OCI-LY1 (cell line): Measurements from ENCODE around the gene CLDN19.

Experiments
- H2AFZ ChIP-seq: fragments of 200-600 bp; sonication (generic), shearing (Covaris generic); 2 replicates; pipeline ENCODE4 v1.6.0; 2014; ENCODE audit warnings: antibody characterized with exemption, mild to moderate bottlenecking, low read length
- H3F3A ChIP-seq: fragments of 200-600 bp; sonication (generic), shearing (Covaris generic); 2 replicates; pipeline ENCODE4 v1.6.0; 2014; ENCODE audit warnings: mild to moderate bottlenecking, antibody characterized with exemption, low read length, moderate library complexity; ENCODE audit not compliant: insufficient read depth
- H3K27ac ChIP-seq: fragments of 200-600 bp; sonication (generic); 2 replicates; pipeline ENCODE4 v1.5.1; 2014; ENCODE audit warnings: low read length, mixed run types, mild to moderate bottlenecking, low read depth; ENCODE audit not compliant: poor library complexity, severe bottlenecking
- H3K27me3 ChIP-seq: fragments of 200-600 bp; sonication (generic); 2 replicates; pipeline ENCODE4 v1.6.0; 2014; ENCODE audit warnings: antibody characterized with exemption, mild to moderate bottlenecking, low read length, moderate library complexity; ENCODE audit not compliant: insufficient read depth
- H3K36me3 ChIP-seq: fragments of 200-600 bp; sonication (generic); 2 replicates; pipeline ENCODE4 v1.6.1; 2014; ENCODE audit warnings: mild to moderate bottlenecking, antibody characterized with exemption, low read length, moderate library complexity, mixed read lengths; ENCODE audit not compliant: insufficient read depth
- H3K4me1 ChIP-seq: fragments of 200-600 bp; sonication (generic); 2 replicates; pipeline ENCODE4 v1.5.1; 2014; ENCODE audit warnings: mild to moderate bottlenecking, low read length, moderate library complexity; ENCODE audit not compliant: insufficient read depth, severe bottlenecking
- H3K4me2 ChIP-seq: fragments of 200-600 bp; sonication (generic), shearing (Covaris generic); 2 replicates; pipeline ENCODE4 v1.6.1; 2014; ENCODE audit warnings: low read length
- H3K4me3 ChIP-seq: fragments of 200-600 bp; sonication (generic); 2 replicates; pipeline ENCODE4 v1.5.1; 2014; ENCODE audit warnings: low read length, low read depth, mild to moderate bottlenecking, mixed read lengths; ENCODE audit not compliant: poor library complexity, severe bottlenecking
- H3K79me2 ChIP-seq: fragments of 200-600 bp; shearing (Covaris generic); 2 replicates; pipeline ENCODE4 v1.6.1; 2016; ENCODE audit warnings: mixed run types, low read length, mixed read lengths; ENCODE audit not compliant: insufficient read depth
- H3K9ac ChIP-seq: fragments of 200-600 bp; sonication (generic), shearing (Covaris generic); 2 replicates; pipeline ENCODE4 v1.6.1; 2014; ENCODE audit warnings: mild to moderate bottlenecking, low read length, mixed read lengths
- H3K9me2 ChIP-seq: fragments of 200-600 bp; sonication (generic), shearing (Covaris generic); 2 replicates; pipeline ENCODE4 v1.6.1; 2014; ENCODE audit warnings: low read depth, mild to moderate bottlenecking, low read length, mixed read lengths
- H3K9me3 ChIP-seq: fragments of 200-600 bp; shearing (Covaris generic); 2 replicates; pipeline ENCODE4 v1.6.1; 2014; ENCODE audit warnings: low read length, mixed read lengths
- H4K20me1 ChIP-seq: fragments of 200-600 bp; sonication (generic), shearing (Covaris generic); 2 replicates; pipeline ENCODE4 v1.6.0; 2016; ENCODE audit warnings: mild to moderate bottlenecking, low read length; ENCODE audit not compliant: insufficient read depth
- EZH2 ChIP-seq: fragments of 200-600 bp; sonication (generic), shearing (Covaris generic); IDR thresholded peaks from 2 replicates; pipeline ENCODE4 v1.8.0; 2017; ENCODE audit warnings: borderline replicate concordance, mixed run types, mild to moderate bottlenecking, antibody characterized with exemption, low read length, moderate library complexity, mixed read lengths
- TF ChIP-seq, protein P1 (sequence below): fragments of 200-600 bp; sonication (generic), shearing (Covaris generic); IDR thresholded peaks from 2 replicates; pipeline ENCODE4 v1.5.1; 2017; ENCODE audit warnings: mild to moderate bottlenecking, antibody characterized with exemption, low read length, moderate library complexity, mixed read lengths

The CLDN19 gene

GRCh38 chr1:42784946-42785693, 45.1 kb upstream of the CLDN19 start, which contains the start of gene TMEM269:
TSS of gene TMEM269 (plus strand) at chr1:42784991. CDS start at chr1:42789894, 4,903 bp downstream.
- Histone ChIP-seq H3K27ac (no peak within 1 kb of the TSS), H2AFZ (no peak within 1 kb of the TSS), H3K4me2 (no peak within 1 kb of the TSS), H3K9ac (no peak within 1 kb of the TSS), H3K79me2 (no peaks in the 10 kb centered on the region), H3F3A (no peaks in the 10 kb centered on the region), H3K4me1 (no peaks in the 10 kb centered on the region), H3K9me3 (no peaks in the 10 kb centered on the region), H3K4me3 (no peak within 1 kb of the TSS), H3K9me2 (no peaks in the 10 kb centered on the region), H3K27me3 (no peaks in the 10 kb centered on the region), H4K20me1 (no peaks in the 10 kb centered on the region), H3K36me3 (peaks cover 29% of the 10 kb centered on the region)
- no peak for TF ChIP-seq EZH2
- TF ChIP-seq, protein P1, sequence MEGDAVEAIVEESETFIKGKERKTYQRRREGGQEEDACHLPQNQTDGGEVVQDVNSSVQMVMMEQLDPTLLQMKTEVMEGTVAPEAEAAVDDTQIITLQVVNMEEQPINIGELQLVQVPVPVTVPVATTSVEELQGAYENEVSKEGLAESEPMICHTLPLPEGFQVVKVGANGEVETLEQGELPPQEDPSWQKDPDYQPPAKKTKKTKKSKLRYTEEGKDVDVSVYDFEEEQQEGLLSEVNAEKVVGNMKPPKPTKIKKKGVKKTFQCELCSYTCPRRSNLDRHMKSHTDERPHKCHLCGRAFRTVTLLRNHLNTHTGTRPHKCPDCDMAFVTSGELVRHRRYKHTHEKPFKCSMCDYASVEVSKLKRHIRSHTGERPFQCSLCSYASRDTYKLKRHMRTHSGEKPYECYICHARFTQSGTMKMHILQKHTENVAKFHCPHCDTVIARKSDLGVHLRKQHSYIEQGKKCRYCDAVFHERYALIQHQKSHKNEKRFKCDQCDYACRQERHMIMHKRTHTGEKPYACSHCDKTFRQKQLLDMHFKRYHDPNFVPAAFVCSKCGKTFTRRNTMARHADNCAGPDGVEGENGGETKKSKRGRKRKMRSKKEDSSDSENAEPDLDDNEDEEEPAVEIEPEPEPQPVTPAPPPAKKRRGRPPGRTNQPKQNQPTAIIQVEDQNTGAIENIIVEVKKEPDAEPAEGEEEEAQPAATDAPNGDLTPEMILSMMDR = no peak

DNA sequence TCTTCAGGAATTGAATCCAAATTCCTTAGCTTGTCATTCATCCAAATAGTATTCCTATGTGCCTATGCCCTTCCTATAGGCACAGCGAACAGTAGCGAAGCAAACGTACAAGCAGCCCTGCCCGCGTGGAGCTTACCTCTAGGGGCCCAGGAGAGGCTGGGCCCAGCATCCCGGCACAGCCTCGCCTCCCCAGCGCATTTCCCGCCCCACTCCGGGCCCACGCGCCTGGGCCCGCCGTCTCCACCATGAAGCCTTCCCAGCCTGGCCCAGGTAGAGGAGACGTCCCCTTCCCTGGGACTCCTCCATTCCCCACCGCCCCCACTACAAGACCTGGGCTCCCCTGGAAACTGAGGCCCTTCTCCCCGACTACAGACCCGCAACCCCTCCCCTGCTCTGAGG, 44.5 kb upstream of the CLDN19 start:
- no peak overlapping the region for H3K4me2 ChIP-seq
- H3K4me3 ChIP-seq = no peak overlapping the region
- H3K9me3 ChIP-seq = no peaks in the 10 kb centered on the region
- H3K9me2 ChIP-seq = no peaks in the 10 kb centered on the region
- H3K79me2 ChIP-seq = no peaks in the 10 kb centered on the region
- H4K20me1 ChIP-seq = no peaks in the 10 kb centered on the region
- no peaks in the 10 kb centered on the region for H3K27me3 ChIP-seq
- TF ChIP-seq, protein P1 = no peak
- TF ChIP-seq EZH2 = no peak
- H3K27ac ChIP-seq = no peak overlapping the region
- H2AFZ ChIP-seq = no peak overlapping the region
- no peak overlapping the region for H3K9ac ChIP-seq
- peaks cover 35% of the 10 kb centered on the region for H3K36me3 ChIP-seq
- no peaks in the 10 kb centered on the region for H3F3A ChIP-seq
- H3K4me1 ChIP-seq = no peaks in the 10 kb centered on the region

GRCh38 chr1:42783092-42783491, 43.1 kb upstream of the CLDN19 start:
- TF ChIP-seq EZH2 = no peak
- TF ChIP-seq, protein P1 = no peak
- Histone ChIP-seq H4K20me1 (no peaks in the 10 kb centered on the region), H3K27me3 (no peaks in the 10 kb centered on the region), H3K36me3 (peaks cover 39% of the 10 kb centered on the region), H3K9me2 (no peaks in the 10 kb centered on the region), H3K27ac (no peak overlapping the region), H3K9ac (no peak overlapping the region), H3K9me3 (no peaks in the 10 kb centered on the region), H3K4me3 (no peak overlapping the region), H3K4me1 (no peaks in the 10 kb centered on the region), H2AFZ (no peak overlapping the region), H3F3A (no peaks in the 10 kb centered on the region), H3K4me2 (no peak overlapping the region), H3K79me2 (no peaks in the 10 kb centered on the region)
